Motor neuron (in vitro differentiated cells): ENCODE measurements around the gene POU2AF3. TPM values are rescaled to one million over a fixed set of nuclear protein-coding genes. Genes with fewer than 3 reads are reported as not detected.
"Not testable (repeated sequence)": the region's sequence is repeated elsewhere in the genome, so short reads cannot be mapped to it uniquely, and the experiment has no call there.

Experiments
- ATAC-seq, 8 experiments: fragments of 200-7000 bp; cut with Tn5 transposase; replicated peaks in 6 of 8; 2 replicates each; pipeline ENCODE4 v1.8.0; 2021; ENCODE audit warnings: mild to moderate bottlenecking in 8 of 8, moderate library complexity in 8 of 8
- H3K27ac ChIP-seq, 2 donors: fragments of 250-450 bp; sonication (Bioruptor Pico); 2 replicates each; pipeline ENCODE4 v1.9.0; 2021; ENCODE audit warnings: antibody characterized with exemption in 2 of 2, mild to moderate bottlenecking in 2 of 2, moderate library complexity in 1 of 2
- H3K4me1 ChIP-seq, 2 donors: fragments of 250-450 bp; sonication (Bioruptor Pico); replicated peaks in 1 of 2; 2 replicates each; pipeline ENCODE4 v1.6.1; 2021; ENCODE audit warnings: antibody characterized with exemption in 2 of 2, mild to moderate bottlenecking in 2 of 2, moderate library complexity in 1 of 2
- H3K4me3 ChIP-seq, 5 donors: fragments of 250-450 bp; sonication (Bioruptor Pico); 2 replicates each; pipeline ENCODE4 v1.9.0; 2021; ENCODE audit warnings: antibody characterized with exemption in 5 of 5, mild to moderate bottlenecking in 5 of 5, moderate library complexity in 4 of 5
- WGBS, 10 experiments: fragments of 450-650 bp; shearing (Covaris generic); methylation state at CpG; one replicate each; pipeline ENCODE4 v1.0.0; 2022; 5-methylcytosine and 5-hydroxymethylcytosine counted together
- in situ Hi-C, 9 experiments: fragments of 400-800 bp; cut with MboI; loops; one replicate each; pipeline ENCODE4 v1.15.0; 2021; ENCODE audit warnings: low sequenced_read_pairs in 9 of 9, low pct_unique_long_range_greater_than_20kb in 2 of 9; ENCODE audit not compliant: unreplicated experiment in 9 of 9
- total RNA-seq, 8 experiments: library from RNA; unstranded; fragments of 300-600 nt; gene quantifications; 2 replicates each; pipeline versions ENCODE4 v1.2.3 to v1.2.4, GENCODE V29; 2022

The POU2AF3 gene
- total RNA-seq, 8 experiments from 2014 or later: 0.33 to 5.9 (median 1.1) TPM

DNA sequence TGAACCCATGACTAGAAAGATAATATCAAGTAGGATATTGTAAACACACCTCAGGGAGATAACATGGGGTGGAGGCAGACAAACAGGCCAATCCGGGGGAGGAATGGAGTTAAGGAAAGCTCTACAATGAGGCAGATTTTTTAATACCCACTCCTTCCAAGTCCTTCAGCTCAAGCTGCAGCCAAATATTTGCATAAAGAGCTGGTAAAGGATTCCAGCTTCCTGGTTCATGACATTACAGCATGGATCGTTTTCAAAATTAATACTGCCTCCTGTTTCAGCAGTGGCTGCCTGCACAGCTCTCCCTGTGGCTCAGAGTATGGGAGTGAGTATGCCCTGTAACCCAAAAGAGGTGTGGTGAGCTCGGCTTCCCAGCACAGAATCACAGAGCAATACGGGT lies 5.1 kb downstream of the POU2AF3 start:
- ATAC-seq: peak in 3 of 8 experiments; percentile 40 to 67 (median 52)
- Histone ChIP-seq H3K4me1 (no peaks in the 10 kb centered on the region), H3K4me3 (no peak overlapping the region), H3K27ac (no peak overlapping the region)
- WGBS, 10 experiments: 0 to 80% (median 45%) methylated on average over 1 to 4 of the region's 4 CpGs
- in situ Hi-C loops: no loop called here

GRCh38 chr11:111305162-111305802 lies 6.9 kb downstream of the POU2AF3 start:
- no peak overlapping the region for H3K27ac ChIP-seq
- H3K4me3 ChIP-seq: no peak overlapping the region
- in situ Hi-C loops: no loop called here
- peak in 1 of 8 experiments; percentile 3 for ATAC-seq
- no peaks in the 10 kb centered on the region for H3K4me1 ChIP-seq
- WGBS, 10 experiments: 37 to 100% (median 78%) methylated on average over 1 to 5 of the region's 5 CpGs; no CpG with 5 or more reads in 1 of the 10 experiments

GRCh38 chr11:111305876-111306275 lies 7.5 kb downstream of the POU2AF3 start:
- Histone ChIP-seq H3K27ac (no peak overlapping the region), H3K4me3 (no peak overlapping the region), H3K4me1 (no peaks in the 10 kb centered on the region)
- no peak for ATAC-seq
- in situ Hi-C loops: no loop called here
- 0 to 100% (median 85%) methylated on average over 1 to 4 of the region's 4 CpGs; no CpG with 5 or more reads in 1 of the 10 experiments for WGBS, 10 experiments

DNA sequence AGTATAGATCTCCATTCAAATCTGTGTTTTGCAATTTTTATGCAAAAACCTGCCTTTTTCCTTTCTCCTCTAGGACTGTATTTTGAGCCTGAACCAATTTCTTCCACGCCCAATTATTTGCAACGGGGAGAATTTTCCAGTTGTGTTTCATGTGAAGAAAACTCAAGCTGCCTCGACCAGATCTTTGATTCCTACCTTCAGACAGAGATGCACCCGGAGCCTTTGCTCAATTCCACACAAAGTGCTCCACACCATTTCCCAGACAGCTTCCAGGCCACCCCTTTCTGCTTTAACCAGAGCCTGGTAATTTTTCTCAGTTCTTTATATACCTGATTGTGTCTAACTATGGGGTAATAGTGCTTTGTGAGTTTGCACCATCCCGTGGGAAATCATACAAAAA lies 8.0 kb downstream of the POU2AF3 start:
- ATAC-seq: peak in 1 of 8 experiments; percentile 8
- no peaks in the 10 kb centered on the region for H3K4me1 ChIP-seq
- in situ Hi-C loops: no loop called here
- 0 to 100% (median 76%) methylated on average over 1 to 5 of the region's 5 CpGs; no CpG with 5 or more reads in 1 of the 10 experiments for whole genome bisulfite sequencing, 10 experiments
- H3K27ac ChIP-seq: no peak overlapping the region
- H3K4me3 ChIP-seq: no peak overlapping the region

- WGBS, 10 experiments: 53 to 90% (median 73%) methylated on average over 1 to 3 of the region's 3 CpGs; no CpG with 5 or more reads in 1 of the 10 experiments
- no peak for ATAC-seq
- Histone ChIP-seq H3K4me3 (no peak overlapping the region), H3K27ac (no peak overlapping the region), H3K4me1 (no peaks in the 10 kb centered on the region)
- in situ Hi-C loops: no loop called here
Observed at GRCh38 chr11:111307472-111308108, 9.2 kb downstream of the POU2AF3 start.

- Histone ChIP-seq H3K4me3 (no peak overlapping the region), H3K4me1 (no peaks in the 10 kb centered on the region), H3K27ac (no peak overlapping the region)
- in situ Hi-C loops: no loop called here
- ATAC-seq: peak in 1 of 8 experiments; percentile 50
- 19 to 87% (median 60%) methylated on average over 1 to 7 of the region's 7 CpGs; no CpG with 5 or more reads in 1 of the 10 experiments for WGBS, 10 experiments
Observed at GRCh38 chr11:111308140-111308539, 9.8 kb downstream of the POU2AF3 start.

DNA sequence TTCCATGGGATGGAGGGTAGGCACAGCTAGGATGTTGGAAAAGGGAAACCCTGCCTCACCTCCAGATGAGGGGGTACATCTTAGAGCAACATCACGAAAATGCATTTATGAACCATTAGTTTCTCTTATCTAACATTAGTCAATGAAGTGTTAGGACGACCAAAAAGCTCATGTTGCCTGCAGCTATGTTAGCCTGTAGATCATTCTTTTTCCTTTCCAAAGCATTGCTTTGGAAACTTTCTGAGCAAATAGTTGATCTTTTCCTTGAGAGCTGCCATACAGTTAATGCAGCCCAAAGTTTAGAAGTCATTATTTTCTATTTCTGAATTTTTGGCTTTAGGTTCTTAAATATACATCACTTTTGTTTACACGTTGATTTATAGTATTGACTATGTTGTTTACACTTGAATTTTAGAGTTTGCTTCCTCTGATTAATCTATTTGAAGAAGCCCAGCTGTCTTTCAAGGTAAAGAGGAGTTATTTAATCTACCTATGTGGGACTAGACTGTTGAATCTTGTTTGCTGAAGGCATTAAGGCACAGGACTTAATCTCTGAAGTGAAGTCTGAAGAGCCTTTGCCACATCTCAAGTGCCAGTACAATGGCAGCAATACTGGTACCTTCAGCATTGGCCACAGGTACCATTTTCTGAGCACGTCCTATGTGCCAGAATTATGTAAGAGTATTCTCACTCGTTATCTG lies 11.0 kb downstream of the POU2AF3 start:
- H3K4me1 ChIP-seq: no peaks in the 10 kb centered on the region
- in situ Hi-C loops: no loop called here
- no peak for ATAC-seq
- no peak overlapping the region for H3K4me3 ChIP-seq
- 11 to 100% (median 62%) methylated on average over 1 to 4 of the region's 5 CpGs; no CpG with 5 or more reads in 1 of the 10 experiments for WGBS, 10 experiments
- H3K27ac ChIP-seq: no peak overlapping the region

- ATAC-seq: peak in 1 of 8 experiments; percentile 33
- no peak overlapping the region for H3K27ac ChIP-seq
- in situ Hi-C loops: no loop called here
- H3K4me3 ChIP-seq: no peak overlapping the region
- no peaks in the 10 kb centered on the region for H3K4me1 ChIP-seq
- 0 to 100% (median 79%) methylated on average over 1 to 3 of the region's 3 CpGs; no CpG with 5 or more reads in 3 of the 10 experiments for WGBS, 10 experiments
Observed at GRCh38 chr11:111310088-111310487, 11.7 kb downstream of the POU2AF3 start.

- Histone ChIP-seq H3K4me1 (no peaks in the 10 kb centered on the region), H3K4me3 (no peak overlapping the region), H3K27ac (no peak overlapping the region)
- WGBS, 10 experiments: 46 to 100% (median 83%) methylated on average over 1 to 5 of the region's 6 CpGs; no CpG with 5 or more reads in 2 of the 10 experiments
- in situ Hi-C loops: no loop called here
- ATAC-seq: no peak
Observed at GRCh38 chr11:111310723-111311122, 12.4 kb downstream of the POU2AF3 start.

DNA sequence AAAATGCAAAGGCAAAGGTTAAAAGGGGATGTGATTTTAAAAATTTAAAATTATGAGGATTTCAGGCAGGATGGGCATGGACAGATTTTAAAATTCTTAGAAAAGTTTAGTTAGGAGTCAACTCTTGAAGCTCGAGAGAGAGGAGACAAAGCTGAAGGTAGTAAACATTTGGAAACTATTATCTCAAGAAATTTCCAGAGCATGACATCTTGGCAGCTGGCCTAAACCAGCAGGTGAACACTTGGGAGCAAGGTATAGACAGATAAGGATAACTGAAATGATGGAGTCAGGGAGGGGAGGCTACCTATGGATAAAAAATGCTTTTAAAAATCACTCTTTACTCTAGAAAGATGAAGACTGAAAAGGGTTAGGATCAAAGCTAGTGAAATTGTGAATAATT lies 13.7 kb downstream of the POU2AF3 start:
- ATAC-seq: no peak
- WGBS, 10 experiments: 0 to 86% (median 57%) methylated on average over 1 of the region's 1 CpG; no CpG with 5 or more reads in 1 of the 10 experiments
- H3K4me1 ChIP-seq: no peaks in the 10 kb centered on the region
- in situ Hi-C loops: no loop called here
- H3K4me3 ChIP-seq: no peak overlapping the region
- H3K27ac ChIP-seq: no peak overlapping the region

DNA sequence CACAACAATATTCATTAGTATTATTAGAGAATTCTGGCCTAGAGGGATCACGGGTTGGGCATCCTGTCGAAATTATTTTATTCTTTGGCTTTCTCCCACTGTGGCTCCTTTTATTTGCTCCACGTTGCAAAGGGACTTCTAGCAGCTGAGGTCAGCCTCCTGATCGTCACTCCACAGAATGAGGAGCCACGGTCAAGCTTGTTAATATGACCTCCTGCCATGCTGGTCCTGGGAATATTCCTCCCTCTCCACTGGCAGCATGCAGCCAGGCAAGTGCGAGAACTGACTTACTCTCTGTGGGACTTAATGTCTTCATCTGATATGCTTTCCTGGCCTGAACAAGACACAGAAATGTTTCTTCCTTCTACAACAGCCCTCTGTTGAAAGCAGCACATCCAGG lies 20.9 kb downstream of the POU2AF3 start:
- no peak overlapping the region for H3K4me3 ChIP-seq
- 13 to 92% (median 59%) methylated on average over 1 to 6 of the region's 6 CpGs; no CpG with 5 or more reads in 1 of the 10 experiments for WGBS, 10 experiments
- ATAC-seq: no peak
- in situ Hi-C loops: no loop called here
- H3K27ac ChIP-seq: no peak overlapping the region
- H3K4me1 ChIP-seq: no peaks in the 10 kb centered on the region

DNA sequence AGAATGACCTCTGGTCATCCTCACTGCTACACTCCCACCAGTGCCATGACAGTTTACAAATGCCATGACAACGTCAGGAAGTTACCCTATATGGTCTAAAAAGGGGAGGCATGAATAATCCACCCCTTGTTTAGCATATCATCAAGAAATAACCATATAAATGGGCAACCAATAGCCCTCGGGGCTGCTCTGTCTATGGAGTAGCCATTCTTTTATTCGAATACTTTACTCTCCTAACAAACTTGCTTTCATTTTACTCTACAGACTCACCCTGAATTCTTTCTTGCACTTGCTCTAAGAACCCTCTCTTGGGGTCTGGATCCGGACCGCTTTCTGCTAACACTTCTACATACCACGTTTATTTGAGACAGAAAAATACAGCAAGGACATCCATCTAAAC lies 21.9 kb downstream of the POU2AF3 start:
- ATAC-seq: peak in 3 of 8 experiments; percentile 48 to 79 (median 72)
- H3K27ac ChIP-seq, H3K4me3 ChIP-seq, in situ Hi-C loops, H3K4me1 ChIP-seq: not testable (repeated sequence)
- WGBS, 10 experiments: 0 to 100% (median 71%) methylated on average over 1 to 5 of the region's 6 CpGs; no CpG with 5 or more reads in 1 of the 10 experiments
